ENCODE results near the gene NUAK1. TPM values are rescaled to one million over a fixed set of nuclear protein-coding genes. Genes with fewer than 3 reads are reported as not detected.
A peak's percentile ranks its signal among the peaks of the same experiment; 100 is the strongest.

Gene NUAK1
- total RNA-seq, 6 donors from 2014 or later: 7.1 to 28.7 (median 10.9) TPM

DNA sequence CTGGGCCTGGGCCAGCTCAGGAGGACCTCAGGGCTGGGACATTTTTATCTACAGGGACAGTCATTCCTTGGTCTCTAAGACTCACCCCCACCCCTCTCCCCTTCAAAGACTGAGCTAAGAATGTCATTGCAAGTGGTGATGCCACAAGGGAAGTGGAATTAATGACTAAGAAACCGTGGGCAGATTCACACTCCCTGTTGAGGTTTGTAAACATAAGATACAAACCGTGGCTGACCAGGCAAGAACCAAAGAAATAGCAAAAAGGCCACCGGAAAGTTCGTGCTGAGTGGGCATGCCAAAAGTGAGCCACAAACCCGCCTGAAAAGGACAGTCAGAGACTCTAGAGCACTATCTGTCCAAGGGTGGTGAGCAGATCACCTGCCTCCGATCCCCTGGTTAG lies 25.7 kb downstream of the NUAK1 start:
- Histone ChIP-seq H3K9me3 (no peaks in the 10 kb centered on the region), H3K4me3 (no peak overlapping the region), H3K4me1 (peaks cover 22 to 48% (median 34%) of the 10 kb centered on the region in 4 donors), H3K36me3 (no peaks in the 10 kb centered on the region), H3K27me3 (no peaks in the 10 kb centered on the region), H3K27ac (peak overlapping the region in 3 of 4 donors; percentile 2 to 62 (median 49))
- ATAC-seq (ENCODE audit: low FRiP score in 2 of 2) (no peak), DNase-seq (no peak)
- 48 to 63% methylated on average over 6 of the region's 6 CpGs for WGBS, 2 donors
- TF ChIP-seq POLR2A (IDR thresholded peaks at IDR 0.05): no peak
- TF ChIP-seq, protein P1, sequence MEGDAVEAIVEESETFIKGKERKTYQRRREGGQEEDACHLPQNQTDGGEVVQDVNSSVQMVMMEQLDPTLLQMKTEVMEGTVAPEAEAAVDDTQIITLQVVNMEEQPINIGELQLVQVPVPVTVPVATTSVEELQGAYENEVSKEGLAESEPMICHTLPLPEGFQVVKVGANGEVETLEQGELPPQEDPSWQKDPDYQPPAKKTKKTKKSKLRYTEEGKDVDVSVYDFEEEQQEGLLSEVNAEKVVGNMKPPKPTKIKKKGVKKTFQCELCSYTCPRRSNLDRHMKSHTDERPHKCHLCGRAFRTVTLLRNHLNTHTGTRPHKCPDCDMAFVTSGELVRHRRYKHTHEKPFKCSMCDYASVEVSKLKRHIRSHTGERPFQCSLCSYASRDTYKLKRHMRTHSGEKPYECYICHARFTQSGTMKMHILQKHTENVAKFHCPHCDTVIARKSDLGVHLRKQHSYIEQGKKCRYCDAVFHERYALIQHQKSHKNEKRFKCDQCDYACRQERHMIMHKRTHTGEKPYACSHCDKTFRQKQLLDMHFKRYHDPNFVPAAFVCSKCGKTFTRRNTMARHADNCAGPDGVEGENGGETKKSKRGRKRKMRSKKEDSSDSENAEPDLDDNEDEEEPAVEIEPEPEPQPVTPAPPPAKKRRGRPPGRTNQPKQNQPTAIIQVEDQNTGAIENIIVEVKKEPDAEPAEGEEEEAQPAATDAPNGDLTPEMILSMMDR (IDR thresholded peaks at IDR 0.05): no peak
- no peak for TF ChIP-seq EP300 (IDR thresholded peaks at IDR 0.05)
- TF ChIP-seq POLR2AphosphoS5 (IDR thresholded peaks at IDR 0.05): no peak

DNA sequence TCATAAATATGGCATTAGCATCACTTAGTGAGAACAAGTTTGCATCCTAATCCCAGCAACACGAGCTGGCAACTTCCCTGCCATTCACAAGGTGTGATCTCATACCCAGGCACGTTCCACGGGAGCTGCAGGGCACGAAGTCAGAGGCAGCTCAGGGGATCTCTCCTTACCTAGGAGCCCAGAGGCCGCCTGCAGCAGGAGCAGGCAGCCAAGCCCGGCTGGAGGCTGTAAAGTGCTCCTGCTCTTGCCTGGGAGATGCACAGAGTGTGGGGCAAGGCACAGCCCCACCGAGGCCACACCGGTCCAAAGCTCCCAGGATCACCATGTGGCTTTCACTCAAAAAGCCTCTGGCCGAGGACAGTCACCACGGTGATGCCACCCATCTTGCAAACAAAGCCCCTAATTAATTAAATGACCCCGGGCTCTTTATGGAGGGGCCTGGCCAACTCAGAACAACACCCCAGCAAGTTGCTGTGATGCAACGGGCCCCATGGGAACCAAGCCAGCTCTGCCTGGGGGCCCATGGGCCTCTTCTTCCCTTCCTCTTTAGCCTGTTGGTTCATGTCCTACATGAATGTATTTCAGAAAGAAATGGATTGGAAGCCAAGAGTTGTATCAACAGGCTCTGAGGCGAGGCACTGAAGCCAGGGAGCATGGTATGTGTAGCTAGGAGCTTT lies 26.5 kb downstream of the NUAK1 start:
- Histone ChIP-seq H3K9me3 (no peaks in the 10 kb centered on the region), H3K27ac (peak overlapping the region in 3 of 4 donors; percentile 42 to 62 (median 49)), H3K4me3 (no peak overlapping the region), H3K27me3 (no peaks in the 10 kb centered on the region), H3K4me1 (peaks cover 28 to 56% (median 42%) of the 10 kb centered on the region in 4 donors), H3K36me3 (no peaks in the 10 kb centered on the region)
- TF ChIP-seq, protein P1 (IDR thresholded peaks at IDR 0.05): no peak
- TF ChIP-seq EP300 (IDR thresholded peaks at IDR 0.05) (no peak), POLR2AphosphoS5 (IDR thresholded peaks at IDR 0.05) (no peak)
- DNase-seq (peak in 1 of 2 donors; percentile 45), ATAC-seq (ENCODE audit: low FRiP score in 2 of 2) (no peak)
- WGBS, 2 donors: 56 to 74% methylated on average over 8 to 13 of the region's 13 CpGs

DNA sequence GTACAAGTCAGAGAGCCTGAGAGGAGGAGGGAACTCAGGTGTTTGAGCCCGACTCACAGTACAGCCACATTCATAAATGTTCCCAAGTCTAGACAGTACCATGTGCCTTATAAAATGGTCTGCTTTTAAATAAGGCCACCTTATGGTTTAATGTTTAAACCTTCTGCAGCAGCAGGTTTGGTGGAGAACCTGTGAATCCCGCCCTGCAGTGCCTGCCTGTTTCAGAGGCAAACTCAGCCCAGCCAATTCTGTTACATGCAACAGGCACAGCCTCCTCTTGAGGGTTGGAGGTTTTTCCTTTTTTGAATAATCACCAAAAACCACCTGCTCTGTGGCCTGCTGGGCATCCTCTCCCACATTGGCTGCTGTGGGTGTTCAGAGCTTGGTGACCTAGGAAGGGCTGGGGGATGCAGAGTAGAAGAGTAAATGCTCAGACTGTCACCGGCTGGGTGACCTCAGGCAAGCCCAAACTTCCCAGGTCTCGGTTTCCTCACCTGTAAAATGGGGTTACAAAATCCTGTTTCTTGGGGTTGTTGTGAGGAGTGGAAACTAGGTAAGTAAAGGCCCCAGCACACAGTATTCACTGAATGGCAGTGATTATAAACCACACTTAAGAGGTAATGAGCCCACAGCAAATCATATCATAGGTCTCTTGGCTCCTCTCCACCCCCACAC lies 28.0 kb downstream of the NUAK1 start:
- no peak for TF ChIP-seq EP300 (IDR thresholded peaks at IDR 0.05)
- no peak for TF ChIP-seq POLR2AphosphoS5 (IDR thresholded peaks at IDR 0.05)
- no peak for TF ChIP-seq POLR2A (IDR thresholded peaks at IDR 0.05)
- TF ChIP-seq, protein P1 (IDR thresholded peaks at IDR 0.05): no peak
- ATAC-seq (ENCODE audit: low FRiP score in 2 of 2): no peak
- H3K27ac ChIP-seq: peak overlapping the region in 1 of 4 donors; percentile 7
- no peaks in the 10 kb centered on the region for H3K36me3 ChIP-seq
- H3K9me3 ChIP-seq: no peaks in the 10 kb centered on the region
- no peaks in the 10 kb centered on the region for H3K27me3 ChIP-seq
- peaks cover 36 to 65% (median 55%) of the 10 kb centered on the region in 4 donors for H3K4me1 ChIP-seq
- H3K4me3 ChIP-seq: no peak overlapping the region
- WGBS, 2 donors: 79 to 81% methylated on average over 4 of the region's 4 CpGs
- no peak for DNase-seq

DNA sequence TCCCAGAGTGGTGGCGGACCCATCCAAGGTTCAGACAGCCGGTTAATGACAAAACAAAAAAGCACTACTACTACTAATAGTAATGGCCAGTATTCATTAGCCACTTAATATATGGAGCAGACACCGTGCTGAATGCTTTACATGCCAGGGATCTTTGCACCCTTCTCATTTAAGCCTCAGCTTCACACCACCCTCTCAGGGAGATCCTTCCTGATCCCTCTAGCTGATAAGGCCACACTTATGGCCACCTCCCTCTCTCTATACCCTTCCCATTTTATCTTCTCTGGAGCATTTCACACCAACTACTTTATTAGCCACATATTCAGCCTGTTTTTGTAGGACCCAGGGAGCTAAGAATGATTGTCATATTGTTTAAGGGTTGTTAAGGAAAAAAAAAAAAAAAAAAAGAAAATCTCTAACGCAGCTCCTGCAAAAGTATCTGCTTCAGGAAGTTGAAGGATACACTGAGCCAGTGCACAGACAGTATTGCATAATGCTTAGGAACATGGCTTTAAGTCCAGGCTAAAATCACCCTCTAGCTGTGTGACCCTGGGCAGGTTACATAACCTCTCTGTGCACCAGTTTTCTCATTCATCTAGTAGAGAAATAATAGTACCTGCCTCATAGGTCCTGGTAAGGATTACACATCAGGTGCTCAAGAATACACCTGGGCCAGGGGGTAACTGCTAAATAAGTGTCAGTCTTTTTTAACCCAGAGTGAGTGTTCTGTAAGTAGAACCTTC lies 29.4 kb downstream of the NUAK1 start:
- no peaks in the 10 kb centered on the region for H3K9me3 ChIP-seq
- no peak overlapping the region for H3K27ac ChIP-seq
- ATAC-seq (ENCODE audit: low FRiP score in 2 of 2): no peak
- H3K36me3 ChIP-seq: no peaks in the 10 kb centered on the region
- WGBS, 2 donors: 53 to 60% methylated on average over 4 of the region's 4 CpGs
- DNase-seq: no peak
- H3K27me3 ChIP-seq: no peaks in the 10 kb centered on the region
- H3K4me1 ChIP-seq: peaks cover 32 to 55% (median 53%) of the 10 kb centered on the region in 4 donors
- TF ChIP-seq EP300 (IDR thresholded peaks at IDR 0.05) (no peak), POLR2A (IDR thresholded peaks at IDR 0.05) (no peak), POLR2AphosphoS5 (IDR thresholded peaks at IDR 0.05) (no peak)
- TF ChIP-seq, protein P1 (IDR thresholded peaks at IDR 0.05): no peak
- H3K4me3 ChIP-seq: no peak overlapping the region
